ENCODE measurements around the gene CRTC1. TPM values are rescaled to one million over a fixed set of nuclear protein-coding genes. Genes with fewer than 3 reads are reported as not detected.

Gene CRTC1
- total RNA-seq, 2 donors from 2014 or later, result 4.9 to 6.5 TPM

DNA sequence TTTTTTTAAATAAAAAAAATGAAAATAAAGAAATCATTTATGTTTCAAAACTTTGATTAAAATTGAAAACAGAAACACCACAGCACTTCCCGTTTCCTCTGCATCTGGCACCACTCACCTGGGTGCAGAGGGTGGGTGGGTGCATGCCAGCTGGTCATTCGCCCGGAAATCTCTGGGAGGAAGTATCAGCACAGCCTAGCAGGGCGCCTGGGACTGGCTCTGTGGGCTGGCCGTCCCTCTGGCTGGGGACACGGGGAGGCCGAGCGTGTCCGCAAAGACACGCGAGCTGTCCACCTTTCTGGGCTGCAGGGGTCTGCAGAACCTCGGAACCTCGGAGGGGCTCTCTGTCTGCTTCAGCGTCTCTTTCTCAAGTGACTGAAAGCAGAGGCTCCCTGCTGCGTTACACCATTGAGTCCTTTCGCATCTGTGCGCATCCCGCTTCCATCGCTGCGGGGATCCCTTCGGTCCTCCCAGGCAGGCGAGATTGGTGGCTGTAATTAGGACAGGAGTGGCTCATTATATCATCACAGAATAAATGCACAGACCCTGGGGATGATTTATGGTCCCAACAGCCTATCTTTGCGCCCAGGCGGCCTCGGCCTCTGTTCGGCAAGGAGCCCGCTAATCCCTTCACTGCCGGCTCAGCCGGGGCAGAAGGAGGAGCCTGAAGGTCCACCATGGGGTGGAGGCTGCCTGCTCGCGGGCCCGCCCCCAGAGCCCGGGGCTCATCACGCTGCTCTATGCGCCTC is 17.2 kb downstream of the CRTC1 start:
- Histone ChIP-seq H3K27me3 (no peaks in the 10 kb centered on the region), H3K36me3 (replicated peaks in 1 of 2; ENCODE audit: insufficient read depth in 1 of 2, low read depth in 2 of 2) (no peaks in the 10 kb centered on the region), H3K4me3 (peak overlapping the region; percentile 2 to 11), H3K27ac (peak overlapping the region; percentile 57 to 86 (median 75)), H3K9me3 (no peaks in the 10 kb centered on the region), H3K4me1 (peaks cover 34% of the 10 kb centered on the region)
- intact Hi-C loops (cut with DNase I), result no loop called here
- WGBS, 2 donors, result 17 to 27% methylated on average over 28 to 35 of the region's 35 CpGs
- peak in 1 of 3 donors; percentile 19 for TF ChIP-seq POLR2A (IDR thresholded peaks at IDR 0.05)
- TF ChIP-seq, protein P1, sequence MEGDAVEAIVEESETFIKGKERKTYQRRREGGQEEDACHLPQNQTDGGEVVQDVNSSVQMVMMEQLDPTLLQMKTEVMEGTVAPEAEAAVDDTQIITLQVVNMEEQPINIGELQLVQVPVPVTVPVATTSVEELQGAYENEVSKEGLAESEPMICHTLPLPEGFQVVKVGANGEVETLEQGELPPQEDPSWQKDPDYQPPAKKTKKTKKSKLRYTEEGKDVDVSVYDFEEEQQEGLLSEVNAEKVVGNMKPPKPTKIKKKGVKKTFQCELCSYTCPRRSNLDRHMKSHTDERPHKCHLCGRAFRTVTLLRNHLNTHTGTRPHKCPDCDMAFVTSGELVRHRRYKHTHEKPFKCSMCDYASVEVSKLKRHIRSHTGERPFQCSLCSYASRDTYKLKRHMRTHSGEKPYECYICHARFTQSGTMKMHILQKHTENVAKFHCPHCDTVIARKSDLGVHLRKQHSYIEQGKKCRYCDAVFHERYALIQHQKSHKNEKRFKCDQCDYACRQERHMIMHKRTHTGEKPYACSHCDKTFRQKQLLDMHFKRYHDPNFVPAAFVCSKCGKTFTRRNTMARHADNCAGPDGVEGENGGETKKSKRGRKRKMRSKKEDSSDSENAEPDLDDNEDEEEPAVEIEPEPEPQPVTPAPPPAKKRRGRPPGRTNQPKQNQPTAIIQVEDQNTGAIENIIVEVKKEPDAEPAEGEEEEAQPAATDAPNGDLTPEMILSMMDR (IDR thresholded peaks at IDR 0.05), result peak in 1 of 7 experiments; percentile 3
- DNase-seq (peak; percentile 91 to 98 (median 93)), ATAC-seq (peak; percentile 95)

GRCh38 chr19:18701250-18701608 is 17.7 kb downstream of the CRTC1 start:
- no peaks in the 10 kb centered on the region for H3K36me3 ChIP-seq (replicated peaks in 1 of 2; ENCODE audit: insufficient read depth in 1 of 2, low read depth in 2 of 2)
- peaks cover 34% of the 10 kb centered on the region for H3K4me1 ChIP-seq
- peak overlapping the region; percentile 57 to 86 (median 75) for H3K27ac ChIP-seq
- ATAC-seq (no peak), DNase-seq (no peak)
- TF ChIP-seq, protein P1 (IDR thresholded peaks at IDR 0.05), result no peak
- no peak for TF ChIP-seq POLR2A (IDR thresholded peaks at IDR 0.05)
- H3K4me3 ChIP-seq, result peak overlapping the region in 1 of 2 donors; percentile 2
- no peaks in the 10 kb centered on the region for H3K27me3 ChIP-seq
- H3K9me3 ChIP-seq, result no peaks in the 10 kb centered on the region
- WGBS, 2 donors, result 43 to 53% methylated on average over 3 to 7 of the region's 7 CpGs
- intact Hi-C loops (cut with DNase I), result no loop called here

- Histone ChIP-seq H3K4me3 (no peak overlapping the region), H3K4me1 (peaks cover 24% of the 10 kb centered on the region), H3K27ac (no peak overlapping the region), H3K36me3 (replicated peaks in 1 of 2; ENCODE audit: insufficient read depth in 1 of 2, low read depth in 2 of 2) (no peaks in the 10 kb centered on the region), H3K9me3 (no peaks in the 10 kb centered on the region), H3K27me3 (no peaks in the 10 kb centered on the region)
- 77 to 85% methylated on average over 4 of the region's 4 CpGs for WGBS, 2 donors
- no peak for TF ChIP-seq POLR2A (IDR thresholded peaks at IDR 0.05)
- ATAC-seq, result no peak
- intact Hi-C loops (cut with DNase I), result no loop called here
- DNase-seq, result no peak
These were observed 20.6 kb downstream of the CRTC1 start for GRCh38 chr19:18704054-18704453.

GRCh38 chr19:18704971-18705370 is 21.5 kb downstream of the CRTC1 start:
- WGBS, 2 donors, result 88 to 94% methylated on average over 7 of the region's 7 CpGs
- no peak for TF ChIP-seq POLR2A (IDR thresholded peaks at IDR 0.05)
- TF ChIP-seq, protein P1 (IDR thresholded peaks at IDR 0.05), result no peak
- intact Hi-C loops (cut with DNase I), result no loop called here

GRCh38 chr19:18708452-18709231 is 25.2 kb downstream of the CRTC1 start:
- Histone ChIP-seq H3K4me3 (no peak overlapping the region), H3K36me3 (replicated peaks in 1 of 2; ENCODE audit: insufficient read depth in 1 of 2, low read depth in 2 of 2) (no peaks in the 10 kb centered on the region), H3K9me3 (no peaks in the 10 kb centered on the region), H3K4me1 (no peaks in the 10 kb centered on the region), H3K27me3 (no peaks in the 10 kb centered on the region), H3K27ac (no peak overlapping the region)
- TF ChIP-seq POLR2A (IDR thresholded peaks at IDR 0.05), result no peak
- TF ChIP-seq, protein P1 (IDR thresholded peaks at IDR 0.05), result no peak
- intact Hi-C loops (cut with DNase I), result no loop called here
- DNase-seq, result no peak
- no peak for ATAC-seq
- 84 to 85% methylated on average over 14 to 21 of the region's 25 CpGs for WGBS, 2 donors

More at GRCh38 chr19:18704971-18705370, 21.5 kb downstream of the CRTC1 start:
- ATAC-seq (no peak), DNase-seq (no peak)
- Histone ChIP-seq H3K4me1 (peaks cover 15% of the 10 kb centered on the region), H3K27me3 (no peaks in the 10 kb centered on the region), H3K9me3 (no peaks in the 10 kb centered on the region), H3K27ac (no peak overlapping the region), H3K36me3 (replicated peaks in 1 of 2; ENCODE audit: insufficient read depth in 1 of 2, low read depth in 2 of 2) (no peaks in the 10 kb centered on the region), H3K4me3 (no peak overlapping the region)

All from body of pancreas (tissue), 4 donors.